ENCODE data around the gene AKR1B15. TPM values are rescaled to one million over a fixed set of nuclear protein-coding genes. Genes with fewer than 3 reads are reported as not detected.

AKR1B15 gene
- total and polyA plus RNA-seq, 8 donors = 0.25 TPM; not detected in 7

- 78 to 81% methylated on average over 4 of the region's 4 CpGs for WGBS, 2 donors
- H3K27ac ChIP-seq = no peak overlapping the region
- H3K36me3 ChIP-seq = no peaks in the 10 kb centered on the region
- ATAC-seq = no peak
- no peaks in the 10 kb centered on the region for H3K9me3 ChIP-seq
- TF ChIP-seq, protein P1, sequence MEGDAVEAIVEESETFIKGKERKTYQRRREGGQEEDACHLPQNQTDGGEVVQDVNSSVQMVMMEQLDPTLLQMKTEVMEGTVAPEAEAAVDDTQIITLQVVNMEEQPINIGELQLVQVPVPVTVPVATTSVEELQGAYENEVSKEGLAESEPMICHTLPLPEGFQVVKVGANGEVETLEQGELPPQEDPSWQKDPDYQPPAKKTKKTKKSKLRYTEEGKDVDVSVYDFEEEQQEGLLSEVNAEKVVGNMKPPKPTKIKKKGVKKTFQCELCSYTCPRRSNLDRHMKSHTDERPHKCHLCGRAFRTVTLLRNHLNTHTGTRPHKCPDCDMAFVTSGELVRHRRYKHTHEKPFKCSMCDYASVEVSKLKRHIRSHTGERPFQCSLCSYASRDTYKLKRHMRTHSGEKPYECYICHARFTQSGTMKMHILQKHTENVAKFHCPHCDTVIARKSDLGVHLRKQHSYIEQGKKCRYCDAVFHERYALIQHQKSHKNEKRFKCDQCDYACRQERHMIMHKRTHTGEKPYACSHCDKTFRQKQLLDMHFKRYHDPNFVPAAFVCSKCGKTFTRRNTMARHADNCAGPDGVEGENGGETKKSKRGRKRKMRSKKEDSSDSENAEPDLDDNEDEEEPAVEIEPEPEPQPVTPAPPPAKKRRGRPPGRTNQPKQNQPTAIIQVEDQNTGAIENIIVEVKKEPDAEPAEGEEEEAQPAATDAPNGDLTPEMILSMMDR (IDR thresholded peaks at IDR 0.05) = no peak
- FAIRE-seq = no peak
- intact Hi-C loops (cut with DNase I) = no loop called here
- no peak overlapping the region for H3K4me3 ChIP-seq
- DNase-seq = no peak
- peaks cover 0 to 12% (median 0%) of the 10 kb centered on the region in 4 donors for H3K27me3 ChIP-seq
- H3K4me1 ChIP-seq = peaks cover 0 to 2% (median 0%) of the 10 kb centered on the region in 3 donors
Observed at GRCh38 chr7:134601459-134601858, 52.5 kb downstream of the AKR1B15 start.

GRCh38 chr7:134602881-134603451, 54.1 kb downstream of the AKR1B15 start:
- FAIRE-seq = no peak
- intact Hi-C loops (cut with DNase I) = no loop called here
- DNase-seq = no peak

DNA sequence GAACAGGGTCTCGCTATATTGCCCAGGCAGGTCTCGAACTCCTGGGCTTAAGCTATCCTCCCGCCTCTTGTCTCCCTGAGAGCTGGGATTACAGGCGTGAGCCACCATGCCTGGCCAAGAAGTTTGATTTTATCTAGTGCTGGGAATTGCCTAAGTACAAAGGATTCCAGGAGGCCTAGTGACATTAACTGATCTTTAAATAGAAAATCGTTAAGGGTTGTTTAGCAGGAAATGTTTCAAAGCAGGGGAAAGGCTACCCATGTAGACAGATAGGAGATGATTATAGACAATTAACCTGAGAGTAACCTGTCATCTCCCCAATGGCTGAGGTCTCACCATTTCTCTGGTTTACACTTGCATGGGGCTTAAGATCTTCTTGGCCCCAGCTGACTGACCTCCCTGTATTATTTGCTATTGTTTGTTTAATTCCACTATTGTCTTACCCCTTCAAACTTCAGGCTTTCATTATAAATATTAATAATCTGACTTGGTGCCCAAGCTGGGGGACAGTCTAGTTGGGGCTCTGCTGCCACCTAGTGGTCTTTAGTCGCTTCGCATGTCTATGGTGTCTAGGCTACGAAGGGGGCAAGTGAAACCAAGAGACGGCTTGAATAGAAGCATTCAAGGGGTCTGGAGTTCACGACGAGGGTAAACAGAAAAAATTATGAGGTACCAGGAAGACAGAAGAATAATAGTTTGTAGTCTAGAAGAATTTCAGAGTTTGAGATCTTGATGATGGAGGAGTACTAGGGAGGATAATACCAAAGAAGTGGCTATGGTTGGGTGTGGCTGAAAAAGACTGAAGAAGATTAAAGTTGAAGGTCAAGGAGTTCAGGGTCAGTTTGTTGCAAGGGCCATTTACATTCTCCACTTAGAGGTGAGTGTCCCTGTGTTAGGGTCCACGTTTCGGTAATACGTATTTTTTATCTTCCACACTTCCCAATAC, 57.3 kb downstream of the AKR1B15 start:
- peaks cover 0 to 2% (median 0%) of the 10 kb centered on the region in 3 donors for H3K4me1 ChIP-seq
- DNase-seq = peak in 5 of 6 donors; percentile 16 to 66 (median 46)
- TF ChIP-seq, protein P1 (IDR thresholded peaks at IDR 0.05) = peak; percentile 85 to 91 (median 88)
- no peaks in the 10 kb centered on the region for H3K9me3 ChIP-seq
- no peak overlapping the region for H3K27ac ChIP-seq
- ATAC-seq = peak; percentile 89 to 97 (median 94)
- H3K36me3 ChIP-seq = no peaks in the 10 kb centered on the region
- intact Hi-C loops (cut with DNase I) = loop anchor here in 1 of 3 donors (5.0 kb wide), 2 partner anchors 89 to 164 kb away; no protein-coding TSS in a partner anchor
- FAIRE-seq = no peak
- no peak overlapping the region for H3K4me3 ChIP-seq
- H3K27me3 ChIP-seq = peaks cover 0 to under 1% (median 0%) of the 10 kb centered on the region in 4 donors
- WGBS, 2 donors = 18 to 24% methylated on average over 14 of the region's 14 CpGs

More at GRCh38 chr7:134602881-134603451, 54.1 kb downstream of the AKR1B15 start:
- Histone ChIP-seq H3K9me3 (no peaks in the 10 kb centered on the region), H3K36me3 (no peaks in the 10 kb centered on the region), H3K4me1 (peaks cover 0 to 2% (median 0%) of the 10 kb centered on the region in 3 donors), H3K27ac (no peak overlapping the region), H3K4me3 (no peak overlapping the region), H3K27me3 (peaks cover 0 to 12% (median 0%) of the 10 kb centered on the region in 4 donors)
- WGBS, 2 donors = 39 to 40% methylated on average over 11 of the region's 11 CpGs
- TF ChIP-seq, protein P1 (IDR thresholded peaks at IDR 0.05) = no peak
- ATAC-seq = peak in 3 of 4 donors; percentile 27 to 44 (median 30)

DNA sequence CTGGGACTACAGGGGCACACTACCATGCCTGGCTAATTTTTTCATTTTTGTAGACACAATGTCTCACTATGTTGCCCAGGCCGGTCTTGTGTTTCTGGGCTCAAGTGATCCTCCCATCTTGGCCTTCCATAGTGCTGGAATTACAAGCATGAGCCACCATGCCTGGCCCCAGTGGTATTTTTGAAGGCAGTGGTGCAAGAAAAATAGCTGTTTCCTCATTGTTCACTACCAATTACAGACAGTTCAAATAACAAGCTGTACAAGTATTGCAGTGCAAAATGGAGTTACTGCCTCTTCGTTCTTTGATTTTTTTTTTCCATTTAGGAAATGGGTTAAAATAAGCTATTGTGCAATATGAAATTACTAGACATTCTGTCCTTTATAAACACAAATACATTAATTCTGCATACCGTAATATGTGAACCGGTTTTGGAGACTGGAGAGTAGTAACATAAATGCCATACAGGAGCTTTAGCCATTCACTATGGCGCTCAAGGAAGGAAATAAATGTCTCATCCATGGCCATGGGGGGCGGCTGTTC, 62.8 kb downstream of the AKR1B15 start:
- no peak for DNase-seq
- H3K4me1 ChIP-seq = no peaks in the 10 kb centered on the region
- FAIRE-seq = no peak
- TF ChIP-seq, protein P1 (IDR thresholded peaks at IDR 0.05) = no peak
- ATAC-seq = no peak
- WGBS, 2 donors = 63 to 79% methylated on average over 6 of the region's 6 CpGs
- H3K36me3 ChIP-seq = no peaks in the 10 kb centered on the region
- no peaks in the 10 kb centered on the region for H3K9me3 ChIP-seq
- no peak overlapping the region for H3K4me3 ChIP-seq
- intact Hi-C loops (cut with DNase I) = no loop called here
- H3K27me3 ChIP-seq = no peaks in the 10 kb centered on the region
- H3K27ac ChIP-seq = no peak overlapping the region

Data from pancreas (tissue), 10 donors.